Body of pancreas (tissue), 4 donors: ENCODE data around the gene PTGFRN.

Experiments
- CTCF ChIP-seq, 7 experiments: fragments of 450-650 bp in 4 of 7; fragments of 200-600 bp in 3 of 7; sonication (generic) in 3 of 7; IDR thresholded peaks; one replicate each; pipeline ENCODE4 v1.5.1; 2016 to 2019; ENCODE audit warnings: antibody characterized with exemption in 7 of 7
- POLR2A ChIP-seq, 3 donors: fragments of 450-650 bp; IDR thresholded peaks; one replicate each; pipeline ENCODE4 v1.6.1; 2016; ENCODE audit warnings: antibody characterized with exemption in 3 of 3, mild to moderate bottlenecking in 2 of 3

- TF ChIP-seq POLR2A (IDR thresholded peaks at IDR 0.05) (no peak), CTCF (IDR thresholded peaks at IDR 0.05) (no peak)
These were observed 21.6 kb downstream of the PTGFRN start for GRCh38 chr1:116931016-116931918.
